ENCODE data around the gene HS6ST3. TPM values are rescaled to one million over a fixed set of nuclear protein-coding genes. Genes with fewer than 3 reads are reported as not detected.

The HS6ST3 gene
- total RNA-seq, 2 experiments from 2014 or later, result not detected

- ATAC-seq (no peak), DNase-seq (no peak)
- Mint-ChIP-seq H3K4me1 (ENCODE audit: low read depth) (no peaks in the 10 kb centered on the region), H3K9me3 (no peaks in the 10 kb centered on the region), H3K4me3 (no peak overlapping the region), H3K27ac (no peak overlapping the region), H3K36me3 (ENCODE audit: low read depth) (no peaks in the 10 kb centered on the region), H3K27me3 (peaks cover 2% of the 10 kb centered on the region)
- intact Hi-C loops (cut with micrococcal nuclease), result no loop called here
- ChIA-PET CTCF (interaction anchor here (0.9 kb wide), 1 partner anchor 128 kb away, joined by 3 read pairs; no protein-coding TSS in a partner anchor), POLR2A (no interaction called here)
- TF ChIP-seq CTCF (IDR thresholded peaks at IDR 0.05), result no peak
Observed at GRCh38 chr13:96824140-96824539, 734.2 kb downstream of the HS6ST3 start.

GRCh38 chr13:96825653-96826052 is 735.7 kb downstream of the HS6ST3 start:
- H3K27ac Mint-ChIP-seq, result no peak overlapping the region
- POLR2A ChIA-PET, result interaction anchor here (0.8 kb wide), 1 partner anchor 31 kb away, joined by 3 read pairs; no protein-coding TSS in a partner anchor
- DNase-seq (no peak), ATAC-seq (no peak)
- H3K4me1 Mint-ChIP-seq (ENCODE audit: low read depth), result no peaks in the 10 kb centered on the region
- no peaks in the 10 kb centered on the region for H3K9me3 Mint-ChIP-seq
- TF ChIP-seq CTCF (IDR thresholded peaks at IDR 0.05), result no peak
- intact Hi-C loops (cut with micrococcal nuclease), result no loop called here
- CTCF ChIA-PET, result no interaction called here
- H3K27me3 Mint-ChIP-seq, result peaks cover 2% of the 10 kb centered on the region
- no peak overlapping the region for H3K4me3 Mint-ChIP-seq
- H3K36me3 Mint-ChIP-seq (ENCODE audit: low read depth), result no peaks in the 10 kb centered on the region

GRCh38 chr13:96834626-96835025 is 744.7 kb downstream of the HS6ST3 start:
- ChIA-PET POLR2A (no interaction called here), CTCF (interaction anchor here (1.0 to 1.4 kb wide), 2 partner anchors 12 to 17 kb away, joined by 3 read pairs; no protein-coding TSS in a partner anchor)
- Mint-ChIP-seq H3K27ac (no peak overlapping the region), H3K36me3 (ENCODE audit: low read depth) (no peaks in the 10 kb centered on the region), H3K27me3 (no peaks in the 10 kb centered on the region), H3K9me3 (peaks cover 2% of the 10 kb centered on the region), H3K4me3 (no peak overlapping the region), H3K4me1 (ENCODE audit: low read depth) (no peaks in the 10 kb centered on the region)
- ATAC-seq, result no peak
- no peak for TF ChIP-seq CTCF (IDR thresholded peaks at IDR 0.05)
- intact Hi-C loops (cut with micrococcal nuclease), result no loop called here
- DNase-seq, result no peak

- no peak for DNase-seq
- CTCF ChIA-PET, result interaction anchor here (1.0 kb wide), 1 partner anchor 11 kb away, joined by 3 read pairs; no protein-coding TSS in a partner anchor
- ATAC-seq, result no peak
- no peaks in the 10 kb centered on the region for H3K4me1 Mint-ChIP-seq (ENCODE audit: low read depth)
- intact Hi-C loops (cut with micrococcal nuclease), result no loop called here
- H3K27ac Mint-ChIP-seq, result no peak overlapping the region
- no peaks in the 10 kb centered on the region for H3K36me3 Mint-ChIP-seq (ENCODE audit: low read depth)
- H3K4me3 Mint-ChIP-seq, result no peak overlapping the region
- H3K9me3 Mint-ChIP-seq, result peaks cover 2% of the 10 kb centered on the region
- H3K27me3 Mint-ChIP-seq, result no peaks in the 10 kb centered on the region
- TF ChIP-seq CTCF (IDR thresholded peaks at IDR 0.05), result no peak
- POLR2A ChIA-PET, result no interaction called here
Observed at GRCh38 chr13:96835546-96835945, 745.6 kb downstream of the HS6ST3 start.

GRCh38 chr13:96836733-96837132 is 746.8 kb downstream of the HS6ST3 start:
- Mint-ChIP-seq H3K9me3 (peaks cover 2% of the 10 kb centered on the region), H3K27me3 (no peaks in the 10 kb centered on the region), H3K27ac (no peak overlapping the region), H3K4me3 (no peak overlapping the region), H3K4me1 (ENCODE audit: low read depth) (no peaks in the 10 kb centered on the region), H3K36me3 (ENCODE audit: low read depth) (no peaks in the 10 kb centered on the region)
- TF ChIP-seq CTCF (IDR thresholded peaks at IDR 0.05), result no peak
- DNase-seq (no peak), ATAC-seq (no peak)
- ChIA-PET POLR2A (no interaction called here), CTCF (no interaction called here)
- intact Hi-C loops (cut with micrococcal nuclease), result no loop called here
